ENCODE measurements around the gene LRP8. TPM values are rescaled to one million over a fixed set of nuclear protein-coding genes. Genes with fewer than 3 reads are reported as not detected.

The LRP8 gene
- total and polyA plus RNA-seq, 2 of the 4 experiments (the other 2 are of a cell fraction): 12.0 to 12.1 TPM

GRCh38 chr1:53258216-53258615 is 69.7 kb downstream of the LRP8 start:
- H2AFZ ChIP-seq (replicated peaks; ENCODE audit: low read length, poor library complexity): no peak overlapping the region
- dilution Hi-C loops (cut with HindIII; ENCODE audit: low sequenced_read_pairs, unreplicated experiment) (no loop called here), intact Hi-C loops (cut with micrococcal nuclease) (no loop called here), in situ Hi-C loops (cut with MboI; ENCODE audit: low sequenced_read_pairs) (no loop called here)
- H3K9me1 ChIP-seq (ENCODE audit: insufficient read depth, low read length): peaks cover 29% of the 10 kb centered on the region
- ChIA-PET CTCF (interaction anchor here (0.6 kb wide), 1 partner anchor 156 kb away, joined by 4 read pairs; no protein-coding TSS in a partner anchor), POLR2A (ENCODE audit: unreplicated experiment) (interaction anchor here (0.5 kb wide), 1 partner anchor 589 kb away, joined by 9 read pairs; no protein-coding TSS in a partner anchor)
- no peak overlapping the region for H4K5ac ChIP-seq (ENCODE audit: low read depth, low read length)
- no CpG with 5 or more reads among the region's 1 CpG for WGBS, 2 experiments (ENCODE audit: extremely low coverage in 2 of 2, insufficient read length in 1 of 2)
- H3K27me3 ChIP-seq (ENCODE audit: control insufficient read depth, insufficient read depth, low read length): no peaks in the 10 kb centered on the region
- no peak overlapping the region for H3K23ac ChIP-seq (ENCODE audit: low read depth, low read length)
- H3K36me3 ChIP-seq (ENCODE audit: control insufficient read depth, insufficient read depth, low read length): peaks cover 7% of the 10 kb centered on the region
- no peak overlapping the region; the same call in 1 of the 2 replicates for H2BK20ac ChIP-seq (ENCODE audit: low read depth, low read length)
- H3K56ac ChIP-seq (ENCODE audit: extremely low read depth, insufficient read depth, low read length): no peak overlapping the region
- ATAC-seq (ENCODE audit: low read depth): no peak
- H3K18ac ChIP-seq (ENCODE audit: low read depth, low read length): no peak overlapping the region
- TF ChIP-seq RAD21 (IDR thresholded peaks at IDR 0.05; ENCODE audit: low read length) (no peak), FOS (IDR thresholded peaks at IDR 0.05; ENCODE audit: low read depth, low read length) (no peak), MAFK (IDR thresholded peaks at IDR 0.05; ENCODE audit: low read depth, low read length) (no peak), MXI1 (IDR thresholded peaks at IDR 0.05; ENCODE audit: borderline replicate concordance, low read depth, low read length) (no peak), POLR2A (IDR thresholded peaks at IDR 0.05; ENCODE audit: low read depth, low read length) (no peak), ELK1 (IDR thresholded peaks at IDR 0.05; ENCODE audit: borderline replicate concordance, low read depth, low read length) (no peak)
- no peak overlapping the region for H3K27ac ChIP-seq (ENCODE audit: insufficient read depth, low read length)
- no TSS peak for BruUV-seq (replicated peaks)
- no peak overlapping the region for H3K4me2 ChIP-seq (ENCODE audit: low read depth, low read length)
- H3K79me1 ChIP-seq (ENCODE audit: low read depth in 1 of 2, low read length in 2 of 2): no peaks in the 10 kb centered on the region
- DNase-seq: no peak
- H3K4me3 ChIP-seq (ENCODE audit: insufficient read depth, low read depth, low read length): no peak overlapping the region
- H3K9ac ChIP-seq (ENCODE audit: low read depth, low read length): no peak overlapping the region
- H4K8ac ChIP-seq (ENCODE audit: low read depth in 2 of 2, low read length in 2 of 2): peak overlapping the region in 1 of 2 experiments; percentile 53; a peak in 2 of 4 replicates
- no peak overlapping the region for H2BK5ac ChIP-seq (ENCODE audit: low read depth, low read length, poor library complexity, severe bottlenecking)
- no peaks in the 10 kb centered on the region for H3K9me3 ChIP-seq (ENCODE audit: control insufficient read depth, insufficient read depth, low read length)
- H4K20me1 ChIP-seq (ENCODE audit: insufficient read depth, low read length): no peaks in the 10 kb centered on the region
- H2AK5ac ChIP-seq (ENCODE audit: low read depth, low read length): peak overlapping the region; percentile 73; the same call in 1 of the 2 replicates
- peak overlapping the region; percentile 33; the same call in 1 of the 2 replicates for H2BK120ac ChIP-seq (ENCODE audit: low read depth, low read length)
- no peak overlapping the region for H2BK15ac ChIP-seq (ENCODE audit: low read depth, low read length)
- H3K4me1 ChIP-seq (ENCODE audit: control insufficient read depth, insufficient read depth, low read length): peaks cover 6% of the 10 kb centered on the region; the same call in 1 of the 2 replicates
- peak overlapping the region; percentile 45; the same call in 1 of the 2 replicates for H3K4ac ChIP-seq (ENCODE audit: low read depth, low read length)
- no peak overlapping the region for H3K14ac ChIP-seq (replicated peaks; ENCODE audit: low read depth, low read length)
- no peak overlapping the region for H4K91ac ChIP-seq (ENCODE audit: insufficient read depth, low read depth, low read length)
- H2AK9ac ChIP-seq (replicated peaks; ENCODE audit: low read depth, low read length, poor library complexity): no peak overlapping the region

Data from IMR-90 (cell line).